GM12878 (cell line): ENCODE measurements around the gene NPLOC4. TPM values are rescaled to one million over a fixed set of nuclear protein-coding genes. Genes with fewer than 3 reads are reported as not detected.

Experiments
- ATAC-seq: fragments of 200-7000 bp; cut with Tn5 transposase; 3 replicates; pipeline ENCODE4 v1.9.1; 2020; ENCODE audit warnings: mild to moderate bottlenecking, moderate library complexity
- BruUV-seq: library from RNA; stranded (reverse); fragments of 400-500 nt; replicated peaks from 2 replicates; lab custom pipeline; 2021; lab: Mats Ljungman, UMichigan
- CTCF ChIA-PET: fragments of 300-600 bp; sonication (Branson Sonifier 250); formaldehyde crosslinking; extraction: SDS; loops from one replicate; lab custom pipeline; 2021; ENCODE audit warnings: inconsistent platforms; lab: Yijun Ruan, JAX
- POLR2A ChIA-PET: fragments of 350-600 bp; formaldehyde crosslinking; extraction: SDS; loops from one replicate; lab custom pipeline; 2021; ENCODE audit warnings: inconsistent platforms; lab: Charles Lee
- RAD21 ChIA-PET: fragments of 300-600 bp; sonication (Branson Sonifier 250); formaldehyde crosslinking; loops from one replicate; lab custom pipeline; 2023; ENCODE audit warnings: antibody characterized with exemption; ENCODE audit not compliant: unreplicated experiment; lab: Charles Lee
- SMC1A ChIA-PET: fragments of 300-600 bp; sonication (Branson Sonifier 250); formaldehyde crosslinking; loops from one replicate; lab custom pipeline; 2023; ENCODE audit not compliant: unreplicated experiment, uncharacterized antibody; lab: Charles Lee
- DNase-seq: peaks from one replicate; pipeline ENCODE4 v3.0.0-alpha.2; 2011; ENCODE audit warnings: low read depth, low spot score
- FAIRE-seq: peaks from 3 replicates; lab custom pipeline; 2011; peaks lifted over from hg19 to GRCh38; lab: Jason Lieb, UNC
- H2AFZ ChIP-seq: 2 replicates; pipeline ENCODE4 v1.6.0; 2011; ENCODE audit warnings: low read depth, low read length, control low read depth; ENCODE audit not compliant: control insufficient read depth
- H3K27ac ChIP-seq: 2 replicates; pipeline ENCODE4 v1.5.1; 2011; ENCODE audit warnings: control low read depth; ENCODE audit not compliant: control insufficient read depth, insufficient read depth
- H3K27me3 ChIP-seq, 2 experiments: replicated peaks in 1 of 2; 2 replicates each; pipeline versions ENCODE4 v1.6.0 to v1.6.1; 2011; ENCODE audit warnings: low read length in 1 of 2; ENCODE audit not compliant: control insufficient read depth in 2 of 2, insufficient read depth in 2 of 2
- H3K36me3 ChIP-seq, 2 experiments: 2 replicates each; pipeline ENCODE4 v1.5.1; 2011; ENCODE audit warnings: low read length in 1 of 2; ENCODE audit not compliant: control insufficient read depth in 2 of 2, insufficient read depth in 2 of 2
- H3K4me1 ChIP-seq: 2 replicates; pipeline ENCODE4 v1.6.1; 2011; ENCODE audit warnings: mild to moderate bottlenecking, low read length, moderate library complexity, mixed read lengths; ENCODE audit not compliant: control insufficient read depth, insufficient read depth
- H3K4me2 ChIP-seq: 2 replicates; pipeline ENCODE4 v1.6.0; 2011; ENCODE audit warnings: control low read depth; ENCODE audit not compliant: control insufficient read depth, insufficient read depth
- H3K4me3 ChIP-seq: fragments of 200-600 bp; sonication (generic); 2 replicates; pipeline ENCODE4 v1.5.1; 2016
- H3K79me2 ChIP-seq: 2 replicates; pipeline ENCODE4 v1.6.0; 2011; ENCODE audit warnings: low read length; ENCODE audit not compliant: control insufficient read depth, insufficient read depth
- H3K9ac ChIP-seq: 2 replicates; pipeline ENCODE4 v1.8.0; 2011; ENCODE audit warnings: low read length, control low read depth, mixed read lengths; ENCODE audit not compliant: control insufficient read depth, insufficient read depth
- H3K9me3 ChIP-seq: replicated peaks from 3 replicates; pipeline ENCODE4 v1.5.1; 2011; ENCODE audit warnings: mild to moderate bottlenecking, low read length; ENCODE audit not compliant: control insufficient read depth, insufficient read depth
- H4K20me1 ChIP-seq: 2 replicates; pipeline ENCODE4 v1.6.0; 2011; ENCODE audit not compliant: control insufficient read depth, insufficient read depth
- BMI1 ChIP-seq: fragments of 450-650 bp; IDR thresholded peaks from 2 replicates; pipeline ENCODE4 v1.6.1; 2016; ENCODE audit warnings: mild to moderate bottlenecking, moderate library complexity, borderline replicate concordance
- CREB1 ChIP-seq: IDR thresholded peaks from 2 replicates; pipeline ENCODE4 v1.6.1; 2012; ENCODE audit warnings: low read depth, mild to moderate bottlenecking, inconsistent platforms
- EZH2 ChIP-seq: IDR thresholded peaks from 2 replicates; pipeline ENCODE4 v1.6.1; 2012; ENCODE audit warnings: low read depth, mild to moderate bottlenecking, control low read depth, inconsistent platforms, low read length, borderline replicate concordance; ENCODE audit not compliant: control insufficient read depth
- NFIC ChIP-seq: IDR thresholded peaks from 2 replicates; pipeline ENCODE4 v1.6.1; 2012; ENCODE audit warnings: low read depth, mild to moderate bottlenecking, inconsistent platforms, low read length, moderate library complexity
- NRF1 ChIP-seq: conservative IDR thresholded peaks from 2 replicates; pipeline ENCODE4 v1.6.1; 2011; ENCODE audit warnings: mild to moderate bottlenecking, low read depth, low read length, improper control_type of control experiment
- POLR2A ChIP-seq: IDR thresholded peaks from 2 replicates; pipeline ENCODE4 v1.6.1; 2011; ENCODE audit warnings: low read depth, mild to moderate bottlenecking, low read length
- SUZ12 ChIP-seq: fragments of 200-600 bp; sonication (generic); IDR thresholded peaks from one replicate; pipeline ENCODE4 v1.6.1; 2018; ENCODE audit warnings: antibody characterized with exemption, mild to moderate bottlenecking; ENCODE audit not compliant: unreplicated experiment
- TCF3 ChIP-seq: IDR thresholded peaks from 2 replicates; pipeline ENCODE4 v1.6.1; 2012; ENCODE audit warnings: low read depth, mild to moderate bottlenecking, low read length, borderline replicate concordance; ENCODE audit not compliant: insufficient read depth
- WGBS: methylation state at CpG from one replicate; pipeline ENCODE4 v1.1.6; 2016; ENCODE audit warnings: low lambda C conversion rate; ENCODE audit not compliant: insufficient replicate concordance, insufficient coverage; ENCODE audit errors: missing lambda C conversion rate; 5-methylcytosine and 5-hydroxymethylcytosine counted together
- in situ Hi-C: fragments of 300-500 bp; cut with MboI; formaldehyde crosslinking; loops from 9 replicates; pipeline ENCODE4 v1.14.3; 2018; ENCODE audit warnings: mixed read lengths
- intact Hi-C: fragments of 100-400 bp; cut with micrococcal nuclease; formaldehyde crosslinking; loops from one replicate; pipeline ENCODE4 v1.14.2; 2022; ENCODE audit not compliant: unreplicated experiment
- polyA plus RNA-seq, 11 experiments: library from polyadenylated mRNA; depleted of rRNA in 4 of 11; unstranded in 6 of 11; stranded (reverse) in 5 of 11; fragments of >200 nt; fragmentation: Nextera tagmentation in 4 of 11; fragmentation: Illumina TruSeq in 1 of 11; extraction: Ambion mirVana in 4 of 11; extraction: Trizol in 1 of 11; gene quantifications; 1 replicate in 1 of 11; 2 replicates in 10 of 11; pipeline versions ENCODE4 v1.2.1 to v1.2.3, GENCODE V29; 2011 to 2016; ENCODE audit warnings: inconsistent platforms in 2 of 11, missing spikeins in 2 of 11, low read depth in 1 of 11
- total RNA-seq, 4 experiments: library from RNA; depleted of rRNA in 3 of 4; stranded (reverse); fragments of >200 nt in 3 of 4; fragmentation: Illumina TruSeq in 1 of 4; extraction: Trizol in 1 of 4; gene quantifications; 2 replicates each; pipeline versions ENCODE4 v1.2.1 to v1.2.3, GENCODE V29; 2013 to 2021
- TF ChIP-seq, protein P1 (sequence below): IDR thresholded peaks from 2 replicates; pipeline ENCODE4 v1.6.1; 2012; ENCODE audit warnings: low read depth, low read length, improper control_type of control experiment
- TF ChIP-seq, protein P2 (sequence below): fragments of 450-650 bp; IDR thresholded peaks from 2 replicates; pipeline ENCODE4 v1.6.1; 2018; ENCODE audit warnings: mild to moderate bottlenecking, low read depth, moderate library complexity; ENCODE audit not compliant: partially characterized antibody
- TF ChIP-seq, protein P3 (sequence below): fragments of 450-650 bp; IDR thresholded peaks from 2 replicates; pipeline ENCODE4 v1.6.1; 2016; ENCODE audit warnings: mild to moderate bottlenecking

Gene NPLOC4
- total and polyA plus RNA-seq, 10 of the 15 experiments (the other 5 are each of a cell fraction or from before 2014, with no cell fraction given): 1.5 to 83.7 (median 45.8) TPM

DNA sequence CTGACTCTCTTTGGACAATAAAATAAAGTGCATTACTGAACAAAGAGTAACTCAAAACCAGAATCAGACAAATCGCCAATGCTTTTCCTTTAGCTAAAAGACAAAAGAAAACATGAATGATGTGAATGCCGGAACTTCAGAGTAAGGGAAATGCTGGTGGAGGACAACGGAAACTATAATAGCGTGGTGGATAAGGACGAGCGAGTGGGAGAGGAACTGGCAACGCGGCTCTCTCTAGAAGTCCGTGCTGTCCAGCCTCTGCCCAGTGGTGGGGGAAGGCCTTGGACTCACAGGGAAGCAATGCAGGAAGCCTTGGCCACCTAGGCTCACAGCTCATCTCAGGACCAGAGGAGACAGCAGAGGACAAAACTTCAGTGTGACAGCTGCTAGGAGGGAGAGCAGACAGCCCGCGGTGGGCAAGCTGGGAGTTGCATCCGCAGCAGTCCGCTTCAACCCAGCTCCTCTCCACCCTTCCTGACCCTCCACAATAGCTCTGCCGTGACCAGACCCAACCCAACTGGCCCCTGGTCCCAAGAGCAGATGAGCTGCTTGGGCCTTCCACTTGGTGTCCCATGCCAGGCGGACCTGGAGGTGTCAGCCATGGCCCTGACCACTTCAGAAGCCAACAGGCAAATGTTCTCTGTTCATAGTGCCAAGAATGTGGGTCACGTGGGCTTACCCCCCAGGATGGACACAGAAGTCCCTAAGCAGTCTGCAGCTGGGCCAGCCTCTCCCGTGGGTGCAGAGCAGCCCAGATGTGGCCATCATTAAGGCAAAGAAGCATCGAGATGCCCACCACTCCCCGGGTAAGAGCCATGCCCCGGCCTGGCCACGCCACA, 79.4 kb downstream of the NPLOC4 start:
- CTCF ChIA-PET: no interaction called here
- in situ Hi-C loops: no loop called here

DNA sequence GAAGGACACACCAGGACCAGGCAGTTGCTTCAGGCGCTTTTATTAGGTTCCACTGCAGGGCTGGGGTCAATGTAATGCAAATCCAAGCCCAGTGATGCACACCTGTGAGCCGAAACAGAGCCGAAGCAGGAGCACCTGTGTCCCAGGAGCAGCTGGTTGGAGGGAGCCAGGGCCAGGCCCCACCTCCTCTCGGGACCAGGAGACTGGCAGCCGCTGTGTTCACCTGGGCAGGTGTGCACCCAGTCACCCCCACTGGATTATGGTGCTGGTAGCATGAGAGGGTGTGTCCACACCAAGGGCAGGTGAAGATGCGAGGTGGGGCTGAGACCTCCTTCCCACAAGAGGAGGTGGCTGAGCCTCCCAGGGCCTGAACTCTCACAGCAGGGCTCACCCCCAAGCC, 80.0 kb downstream of the NPLOC4 start:
- H3K79me2 ChIP-seq: peaks cover 3% of the 10 kb centered on the region
- H3K9ac ChIP-seq: no peak overlapping the region
- peaks cover 26% of the 10 kb centered on the region for H3K4me1 ChIP-seq
- BruUV-seq: no TSS peak
- ChIA-PET POLR2A (interaction anchor here (1.0 kb wide), 1 partner anchor 41 kb away, joined by 5 read pairs; no protein-coding TSS in a partner anchor), CTCF (no interaction called here), SMC1A (interaction anchor here (0.6 kb wide), 1 partner anchor 580 kb away, joined by 5 read pairs; no protein-coding TSS in a partner anchor), RAD21 (no interaction called here)
- no peak for ATAC-seq
- H4K20me1 ChIP-seq: no peaks in the 10 kb centered on the region
- no peak for DNase-seq
- no peak overlapping the region for H3K4me2 ChIP-seq
- no peak for FAIRE-seq
- in situ Hi-C loops (no loop called here), intact Hi-C loops (no loop called here)
- no peak overlapping the region for H3K4me3 ChIP-seq
- H2AFZ ChIP-seq: no peak overlapping the region
- H3K27me3 ChIP-seq: no peaks in the 10 kb centered on the region
- H3K9me3 ChIP-seq: no peaks in the 10 kb centered on the region
- peaks cover 7 to 18% of the 10 kb centered on the region in 2 experiments; a peak in 3 of 4 replicates for H3K36me3 ChIP-seq
- no peak overlapping the region for H3K27ac ChIP-seq
- WGBS: 58% methylated on average over 6 of the region's 6 CpGs
- TF ChIP-seq, protein P1, sequence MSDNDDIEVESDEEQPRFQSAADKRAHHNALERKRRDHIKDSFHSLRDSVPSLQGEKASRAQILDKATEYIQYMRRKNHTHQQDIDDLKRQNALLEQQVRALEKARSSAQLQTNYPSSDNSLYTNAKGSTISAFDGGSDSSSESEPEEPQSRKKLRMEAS: no peak
- TF ChIP-seq, protein P2, sequence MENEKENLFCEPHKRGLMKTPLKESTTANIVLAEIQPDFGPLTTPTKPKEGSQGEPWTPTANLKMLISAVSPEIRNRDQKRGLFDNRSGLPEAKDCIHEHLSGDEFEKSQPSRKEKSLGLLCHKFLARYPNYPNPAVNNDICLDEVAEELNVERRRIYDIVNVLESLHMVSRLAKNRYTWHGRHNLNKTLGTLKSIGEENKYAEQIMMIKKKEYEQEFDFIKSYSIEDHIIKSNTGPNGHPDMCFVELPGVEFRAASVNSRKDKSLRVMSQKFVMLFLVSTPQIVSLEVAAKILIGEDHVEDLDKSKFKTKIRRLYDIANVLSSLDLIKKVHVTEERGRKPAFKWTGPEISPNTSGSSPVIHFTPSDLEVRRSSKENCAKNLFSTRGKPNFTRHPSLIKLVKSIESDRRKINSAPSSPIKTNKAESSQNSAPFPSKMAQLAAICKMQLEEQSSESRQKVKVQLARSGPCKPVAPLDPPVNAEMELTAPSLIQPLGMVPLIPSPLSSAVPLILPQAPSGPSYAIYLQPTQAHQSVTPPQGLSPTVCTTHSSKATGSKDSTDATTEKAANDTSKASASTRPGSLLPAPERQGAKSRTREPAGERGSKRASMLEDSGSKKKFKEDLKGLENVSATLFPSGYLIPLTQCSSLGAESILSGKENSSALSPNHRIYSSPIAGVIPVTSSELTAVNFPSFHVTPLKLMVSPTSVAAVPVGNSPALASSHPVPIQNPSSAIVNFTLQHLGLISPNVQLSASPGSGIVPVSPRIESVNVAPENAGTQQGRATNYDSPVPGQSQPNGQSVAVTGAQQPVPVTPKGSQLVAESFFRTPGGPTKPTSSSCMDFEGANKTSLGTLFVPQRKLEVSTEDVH: no peak
- TF ChIP-seq EZH2: no peak
- no peak for TF ChIP-seq NFIC
- TF ChIP-seq, protein P3, sequence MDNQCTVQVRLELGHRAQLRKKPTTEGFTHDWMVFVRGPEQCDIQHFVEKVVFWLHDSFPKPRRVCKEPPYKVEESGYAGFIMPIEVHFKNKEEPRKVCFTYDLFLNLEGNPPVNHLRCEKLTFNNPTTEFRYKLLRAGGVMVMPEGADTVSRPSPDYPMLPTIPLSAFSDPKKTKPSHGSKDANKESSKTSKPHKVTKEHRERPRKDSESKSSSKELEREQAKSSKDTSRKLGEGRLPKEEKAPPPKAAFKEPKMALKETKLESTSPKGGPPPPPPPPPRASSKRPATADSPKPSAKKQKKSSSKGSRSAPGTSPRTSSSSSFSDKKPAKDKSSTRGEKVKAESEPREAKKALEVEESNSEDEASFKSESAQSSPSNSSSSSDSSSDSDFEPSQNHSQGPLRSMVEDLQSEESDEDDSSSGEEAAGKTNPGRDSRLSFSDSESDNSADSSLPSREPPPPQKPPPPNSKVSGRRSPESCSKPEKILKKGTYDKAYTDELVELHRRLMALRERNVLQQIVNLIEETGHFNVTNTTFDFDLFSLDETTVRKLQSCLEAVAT: no peak
- TF ChIP-seq CREB1: no peak
- no peak for TF ChIP-seq TCF3
- TF ChIP-seq NRF1: no peak
- TF ChIP-seq BMI1: no peak

More for the DNA sequence above, 79.4 kb downstream of the NPLOC4 start:
- BruUV-seq: TSS peak; percentile 37
- Histone ChIP-seq H4K20me1 (no peaks in the 10 kb centered on the region), H2AFZ (no peak overlapping the region), H3K4me3 (no peak overlapping the region), H3K79me2 (no peaks in the 10 kb centered on the region; the same call in 1 of the 2 replicates), H3K36me3 (peaks cover 7 to 18% of the 10 kb centered on the region in 2 experiments; a peak in 3 of 4 replicates), H3K4me1 (peaks cover 30% of the 10 kb centered on the region), H3K9me3 (no peaks in the 10 kb centered on the region), H3K27ac (no peak overlapping the region), H3K9ac (no peak overlapping the region), H3K27me3 (no peaks in the 10 kb centered on the region), H3K4me2 (no peak overlapping the region)
- RAD21 ChIA-PET: no interaction called here
- no peak for ATAC-seq
- DNase-seq: no peak
- SMC1A ChIA-PET: interaction anchor here (0.6 kb wide), 1 partner anchor 579 kb away, joined by 5 read pairs; no protein-coding TSS in a partner anchor
- POLR2A ChIA-PET: interaction anchor here (1.0 kb wide), 1 partner anchor 41 kb away, joined by 5 read pairs; no protein-coding TSS in a partner anchor
- no peak for FAIRE-seq
- 89% methylated on average over 21 of the region's 21 CpGs for WGBS
- TF ChIP-seq POLR2A (peak; percentile 28; the same call in 1 of the 2 replicates), SUZ12 (no peak)
- TF ChIP-seq, all 136 proteins: peak for 1
- intact Hi-C loops: no loop called here
